Stimulated activated CD8-positive, alpha-beta memory T cell treated with anti-CD3 and anti-CD28 coated beads, Interleukin-12 subunit alpha, Interleukin-12 subunit beta, amount 100 ng/mL, for 1 hour (primary cell): ENCODE measurements around the gene GNPDA1.
A peak's percentile ranks its signal among the peaks of the same experiment; 100 is the strongest.
"Not testable (repeated sequence)": the region's sequence is repeated elsewhere in the genome, so short reads cannot be mapped to it uniquely, and the experiment has no call there.

Source experiments
- DNase-seq: peaks from one replicate; pipeline ENCODE4 v3.0.0-alpha.2; 2020; ENCODE audit warnings: low read depth

Gene GNPDA1

DNA sequence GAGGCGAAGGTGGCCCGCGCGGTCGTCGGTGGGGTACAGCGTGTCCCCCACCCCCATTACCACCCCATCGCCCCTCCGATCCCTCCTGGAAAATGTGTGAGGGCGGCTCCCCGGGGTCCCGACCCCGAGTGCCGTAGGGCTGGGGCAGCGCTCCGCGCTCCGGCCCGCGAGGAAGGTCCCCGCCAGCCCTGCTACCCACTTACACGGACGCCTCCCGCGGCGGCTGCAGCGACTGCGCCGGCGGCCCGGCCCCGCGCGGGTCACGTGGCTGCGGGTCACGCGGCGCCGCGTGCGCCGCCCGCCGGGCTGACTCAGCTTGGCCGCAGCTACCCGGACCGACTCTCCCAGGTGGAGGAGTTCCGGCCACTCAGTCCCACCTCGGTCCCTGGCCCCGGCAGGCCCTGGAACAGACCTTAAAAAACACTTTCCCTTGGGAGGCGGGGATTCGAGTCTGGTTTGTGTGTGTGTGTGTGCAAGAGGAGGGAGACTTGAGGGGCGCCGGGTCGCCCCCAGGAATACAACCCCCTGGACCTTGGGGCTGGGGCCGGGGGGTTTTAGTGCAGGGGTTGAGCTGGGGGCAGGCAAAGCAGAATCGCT, at the start of gene GNPDA1:
Gene GNPDA1, minus strand, starts transcription at position 236 of the 597 bp plus-strand sequence. CDS start 992 bp downstream, outside the sequence.
- DNase-seq = peak; percentile 47

DNA sequence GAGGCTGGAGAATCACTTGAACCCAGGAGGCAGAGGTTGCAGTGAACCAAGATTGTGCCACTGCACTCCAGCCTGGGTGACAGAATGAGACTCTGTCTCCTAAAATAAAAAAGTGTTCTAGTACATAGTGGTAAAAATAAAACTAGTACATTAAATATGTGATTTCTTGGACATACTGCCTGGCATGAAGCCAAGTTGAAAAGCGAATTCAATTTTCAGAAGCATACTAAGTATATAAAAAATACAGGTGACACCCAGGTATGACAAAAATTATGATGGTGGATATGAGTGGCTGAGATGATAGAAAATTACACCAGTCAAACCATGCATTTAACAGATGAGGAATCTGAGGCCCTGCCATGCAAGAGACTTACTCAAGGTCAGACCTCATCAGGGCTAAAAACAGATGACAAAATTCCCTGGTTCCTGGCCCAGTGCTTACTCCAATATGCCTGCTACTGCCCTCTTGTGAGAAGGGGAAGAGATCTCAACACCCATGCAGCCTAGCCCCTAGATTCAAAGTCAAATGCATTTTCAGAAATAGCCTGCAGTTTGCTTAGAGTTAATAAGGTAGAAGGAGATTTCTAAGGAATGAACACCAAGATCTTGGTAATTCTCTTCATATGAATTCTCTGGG, 46.6 kb upstream of the GNPDA1 start:
- no peak for DNase-seq

DNA sequence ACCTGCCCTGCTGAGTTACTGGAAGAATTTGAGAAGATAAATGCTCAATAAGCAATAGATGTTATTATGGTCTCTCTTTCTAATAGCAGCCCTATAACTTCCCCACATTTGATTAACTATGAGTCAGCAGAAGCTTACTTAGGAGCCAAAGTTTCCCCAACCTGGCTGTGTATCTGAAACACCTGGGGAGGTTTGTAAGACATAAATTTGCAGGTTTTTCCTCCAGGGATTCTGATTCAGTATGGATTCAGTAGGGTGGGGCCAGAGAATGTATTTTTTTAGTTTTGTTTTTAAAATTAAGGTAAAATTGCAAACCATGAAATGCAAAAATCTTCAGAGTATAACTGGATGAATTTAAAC, 44.9 kb upstream of the GNPDA1 start:
- DNase-seq = no peak

DNA sequence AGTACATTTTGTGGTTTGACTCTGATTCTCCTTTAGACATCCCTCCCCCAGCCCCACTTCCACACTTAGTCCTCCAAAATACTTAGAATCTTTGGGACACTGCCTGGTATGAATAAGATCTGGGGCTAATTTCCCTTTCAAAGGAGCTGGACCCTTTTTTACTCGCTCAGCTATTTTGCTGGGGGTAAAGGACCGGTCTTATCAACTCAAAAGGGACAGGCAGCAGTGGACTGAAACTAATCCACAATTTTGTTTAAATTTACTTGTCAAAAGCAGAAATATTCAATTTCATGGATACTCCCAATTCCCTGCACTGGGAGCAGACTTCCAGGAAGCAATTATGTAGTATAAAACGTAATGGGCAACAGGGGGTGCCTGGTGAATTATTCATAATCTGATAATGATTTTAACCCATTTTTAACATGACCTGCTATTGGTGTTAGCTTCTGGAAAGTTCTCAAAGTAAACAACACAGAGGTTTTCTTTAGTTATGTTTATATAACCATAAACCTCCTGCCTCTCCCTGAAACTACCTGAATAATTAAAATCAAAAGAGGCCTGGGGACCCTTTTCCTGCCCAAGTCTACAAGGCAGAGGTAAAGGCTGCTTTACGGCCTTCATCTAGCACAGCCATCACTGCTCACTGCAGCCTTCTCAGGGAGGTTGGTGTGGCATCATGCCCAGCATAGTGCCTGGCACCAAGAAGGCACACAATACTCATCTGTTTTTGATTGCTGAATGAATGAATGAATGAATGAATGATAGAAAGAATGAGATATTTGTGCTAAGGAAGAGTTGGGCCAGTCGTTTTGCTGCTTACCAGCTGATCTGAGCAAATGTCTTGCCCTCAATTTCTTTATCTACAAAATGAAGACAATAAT, 44.2 kb upstream of the GNPDA1 start:
- no peak for DNase-seq

DNA sequence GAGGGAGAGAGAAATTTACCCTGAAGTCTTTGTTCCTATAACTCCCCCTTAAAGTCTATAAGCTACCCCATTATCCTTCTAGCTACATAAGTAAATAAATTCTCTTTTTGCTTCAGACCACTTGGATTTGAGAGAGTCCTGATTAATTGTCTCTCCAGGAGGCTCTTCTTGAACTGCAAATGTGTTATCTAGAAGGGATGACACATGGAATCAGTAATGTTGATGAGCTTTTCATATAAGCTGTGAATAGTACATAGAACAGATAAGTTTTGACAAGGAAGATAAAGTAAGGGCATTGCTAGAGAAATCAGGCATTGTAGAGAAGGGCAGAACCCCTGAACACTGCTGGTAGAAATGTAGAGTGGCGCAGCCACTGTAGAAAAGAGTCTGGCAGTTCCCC, 42.5 kb upstream of the GNPDA1 start:
- no peak for DNase-seq

DNA sequence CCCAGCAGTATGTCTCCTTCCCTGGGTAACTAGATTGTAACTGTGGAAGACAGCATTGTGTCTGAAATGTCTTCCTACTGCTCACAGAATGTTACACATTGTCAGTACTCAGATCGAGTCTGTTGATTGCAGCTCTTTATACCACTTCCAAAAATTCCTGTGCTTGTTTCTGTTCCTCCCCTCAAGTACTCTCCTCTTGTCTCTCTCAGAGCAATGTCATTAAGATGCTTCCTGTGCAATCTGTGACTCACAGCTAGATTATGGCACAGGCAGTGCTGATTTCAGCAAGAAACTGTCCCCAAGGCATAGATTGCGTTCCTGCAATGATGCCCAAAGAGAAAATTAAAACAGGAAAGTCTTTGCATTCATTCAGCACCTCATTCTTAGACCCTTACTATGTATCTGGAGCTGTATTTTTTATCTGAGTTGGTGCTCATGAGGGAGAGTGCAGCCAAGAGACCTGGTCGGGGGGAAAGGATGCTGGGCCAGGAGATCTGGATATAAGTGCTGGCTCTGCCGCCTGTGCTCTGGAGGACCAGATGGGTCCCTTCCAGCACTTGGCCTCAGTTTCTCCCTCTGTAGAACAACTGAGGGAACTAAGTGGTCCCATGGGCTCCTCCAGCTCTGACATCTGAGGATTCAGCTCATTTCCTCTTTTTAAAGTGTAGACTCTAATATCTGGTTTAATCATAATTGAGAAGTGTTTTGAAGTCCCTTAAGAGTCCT, 40.8 kb upstream of the GNPDA1 start:
- DNase-seq = no peak

DNA sequence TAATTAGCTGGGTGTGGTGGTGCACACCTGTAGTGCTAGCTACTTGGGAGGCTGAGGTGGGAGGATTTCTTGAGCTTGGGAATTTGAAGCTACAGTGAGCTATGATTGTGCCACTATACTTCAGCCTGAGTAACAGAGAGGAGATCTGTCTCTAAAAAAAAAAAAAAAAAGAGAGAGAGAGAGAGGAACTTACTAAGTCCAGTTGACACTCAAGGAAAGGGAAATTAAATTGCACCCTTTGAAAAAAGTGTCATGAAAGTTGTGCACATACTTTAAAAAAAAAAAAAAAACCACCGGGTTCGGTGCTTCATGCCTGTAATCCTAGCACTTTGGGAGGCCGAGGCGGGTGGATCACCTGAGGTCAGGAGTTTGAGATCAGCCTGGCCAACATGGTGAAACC, 39.2 kb upstream of the GNPDA1 start:
- DNase-seq = not testable (repeated sequence)

DNA sequence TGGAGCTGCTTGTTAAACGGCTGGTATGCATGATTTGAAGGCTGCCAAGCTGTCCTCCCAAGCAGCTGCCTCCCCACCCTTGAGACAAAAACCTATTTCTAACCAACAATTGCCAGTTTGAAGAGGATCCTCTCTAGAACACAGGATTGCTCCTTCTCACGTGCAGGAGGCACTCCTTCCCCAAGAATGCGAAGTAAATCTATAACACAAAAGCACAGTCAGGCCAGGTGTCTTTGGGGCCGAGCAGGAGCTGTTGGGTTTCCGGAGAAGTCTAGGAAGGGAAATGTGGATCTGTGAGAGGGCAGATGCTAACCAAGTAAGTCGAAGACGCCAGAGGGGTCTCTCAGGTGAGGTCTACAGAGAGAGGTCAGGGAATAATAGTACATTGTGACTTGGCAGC, 35.4 kb upstream of the GNPDA1 start:
- DNase-seq = no peak

DNA sequence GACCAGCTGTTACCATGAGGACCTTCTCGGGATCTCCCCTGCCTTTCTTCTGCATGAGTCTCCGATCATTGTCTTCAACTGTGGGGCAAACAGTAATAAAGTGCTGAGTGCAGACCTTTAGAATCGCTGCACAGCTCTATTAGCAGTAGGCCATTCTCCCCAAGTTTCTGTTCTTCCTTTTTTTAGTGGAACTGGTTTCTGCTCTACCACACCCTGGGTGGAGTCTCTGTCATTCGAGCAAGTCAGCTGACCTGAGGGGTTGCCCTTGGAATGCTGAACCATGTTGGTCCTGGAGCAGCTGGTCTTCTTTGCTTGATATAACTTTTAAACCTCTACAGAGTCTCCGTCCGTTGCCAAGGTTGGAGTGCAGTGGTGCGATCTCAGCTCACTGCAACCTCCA, 33.4 kb upstream of the GNPDA1 start:
- DNase-seq = no peak

DNA sequence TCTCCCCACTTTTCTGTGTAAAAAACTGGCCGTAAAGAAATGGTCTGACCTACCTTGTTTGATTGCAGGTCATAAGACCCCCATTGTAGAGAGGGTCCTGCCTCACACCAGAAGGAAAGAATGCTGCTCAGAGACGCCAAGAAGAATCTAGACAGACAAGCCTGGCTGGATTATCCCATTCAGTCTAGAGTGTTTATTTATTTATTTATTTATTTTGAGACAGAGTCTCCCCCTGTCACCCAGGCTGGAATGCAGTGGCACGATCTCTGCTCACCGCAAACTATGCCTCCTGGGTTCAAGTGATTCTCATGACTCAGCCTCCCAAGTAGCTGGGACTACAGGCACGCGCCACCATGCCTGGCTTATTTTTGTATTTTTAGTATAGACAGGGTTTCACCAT, 28.1 kb upstream of the GNPDA1 start:
- not testable (repeated sequence) for DNase-seq

DNA sequence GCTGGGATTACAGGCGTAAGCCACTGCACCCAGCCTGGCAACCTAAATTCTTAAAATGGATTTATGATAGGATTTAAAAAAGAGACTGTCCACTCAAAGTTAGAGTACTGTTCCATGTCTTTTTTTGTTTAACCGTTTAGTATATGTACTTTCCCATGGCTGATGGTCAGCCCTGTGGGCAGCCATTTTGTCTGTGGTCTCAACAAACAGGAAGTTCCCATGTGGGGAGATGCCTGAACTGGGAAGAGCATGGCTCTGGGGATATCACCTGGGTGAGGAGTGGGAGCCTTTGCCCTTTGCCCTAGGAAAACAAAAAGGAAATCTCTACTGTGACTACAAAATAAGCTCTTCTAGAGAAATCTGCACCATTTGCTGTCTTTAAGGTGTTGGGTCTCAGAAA, 27.5 kb upstream of the GNPDA1 start:
- no peak for DNase-seq

DNA sequence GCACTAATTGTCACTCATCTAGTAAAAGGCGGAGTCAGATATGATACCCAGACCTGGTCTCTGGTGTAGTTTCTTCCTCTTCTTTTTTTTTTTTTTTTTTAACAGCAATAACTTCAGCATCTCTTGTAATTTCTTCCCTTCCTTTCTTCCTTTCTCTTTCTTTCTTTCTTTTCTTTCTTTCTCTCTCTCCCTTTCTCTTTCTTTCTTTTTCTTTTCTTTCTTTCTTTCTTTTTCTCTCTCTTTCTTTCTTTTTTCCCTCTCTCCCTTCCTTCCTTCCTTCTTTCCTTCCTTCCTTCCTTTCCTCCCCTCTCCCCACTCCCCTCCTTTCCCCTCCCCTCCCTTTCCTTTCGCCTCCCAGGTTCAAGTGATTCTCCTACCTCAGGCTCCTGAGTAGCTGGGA, 25.9 kb upstream of the GNPDA1 start:
- no peak for DNase-seq

DNA sequence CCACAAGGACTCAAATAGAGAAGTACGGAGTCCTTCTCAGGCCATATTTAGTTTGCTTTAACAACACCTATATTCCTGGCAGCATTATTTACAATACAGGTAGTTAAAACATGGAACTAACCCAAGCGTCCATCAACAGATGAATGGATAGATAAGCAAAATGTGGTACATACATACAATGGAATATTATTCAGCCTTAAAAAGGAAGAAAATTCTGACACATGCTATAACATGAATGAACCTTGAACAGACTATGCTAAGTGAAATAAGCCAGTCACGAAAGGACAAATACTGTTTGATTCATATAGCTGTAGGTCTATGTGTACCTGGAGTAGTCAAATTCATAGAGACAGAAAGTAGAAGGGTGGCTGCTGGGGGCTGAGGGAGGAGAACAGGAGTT, 24.8 kb upstream of the GNPDA1 start:
- not testable (repeated sequence) for DNase-seq

DNA sequence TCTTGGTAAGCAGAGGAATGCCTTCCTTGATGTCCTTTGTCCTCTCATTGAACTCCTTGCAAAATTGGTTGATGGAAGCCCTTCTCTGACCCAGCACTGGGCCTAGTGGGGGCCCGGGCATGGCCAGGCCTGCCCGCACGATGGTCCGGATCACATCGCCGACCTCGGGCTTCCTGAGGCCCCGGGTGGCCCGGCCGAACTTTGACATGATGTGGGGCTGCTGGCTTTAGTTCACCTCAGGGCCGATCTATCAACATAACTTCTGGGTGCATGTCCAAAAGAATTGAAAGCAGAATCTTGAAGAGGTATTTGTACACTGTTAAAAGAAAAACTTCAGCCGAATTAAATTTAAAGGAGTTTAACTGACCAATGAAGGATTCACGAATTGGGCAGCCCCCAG, 24.1 kb upstream of the GNPDA1 start:
- DNase-seq = no peak

DNA sequence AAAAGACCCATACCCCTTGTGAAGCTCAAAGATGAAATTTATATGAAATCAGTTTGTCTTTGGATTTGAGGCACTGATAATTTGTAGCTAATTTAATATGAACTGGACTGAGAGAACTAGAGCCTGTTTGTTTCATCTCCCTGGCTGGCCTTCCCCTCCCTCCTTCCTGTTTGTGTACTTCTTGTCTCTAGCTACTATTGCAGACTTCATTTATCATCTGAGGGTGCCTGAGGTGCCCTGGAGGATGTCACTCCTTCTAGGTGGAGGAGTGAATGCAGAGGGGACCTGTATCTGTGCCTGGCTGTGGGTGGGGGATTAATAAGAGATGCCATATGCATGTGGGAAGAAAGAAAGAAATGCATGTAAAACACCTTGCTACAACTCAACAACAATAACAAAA, 22.2 kb upstream of the GNPDA1 start:
- no peak for DNase-seq

DNA sequence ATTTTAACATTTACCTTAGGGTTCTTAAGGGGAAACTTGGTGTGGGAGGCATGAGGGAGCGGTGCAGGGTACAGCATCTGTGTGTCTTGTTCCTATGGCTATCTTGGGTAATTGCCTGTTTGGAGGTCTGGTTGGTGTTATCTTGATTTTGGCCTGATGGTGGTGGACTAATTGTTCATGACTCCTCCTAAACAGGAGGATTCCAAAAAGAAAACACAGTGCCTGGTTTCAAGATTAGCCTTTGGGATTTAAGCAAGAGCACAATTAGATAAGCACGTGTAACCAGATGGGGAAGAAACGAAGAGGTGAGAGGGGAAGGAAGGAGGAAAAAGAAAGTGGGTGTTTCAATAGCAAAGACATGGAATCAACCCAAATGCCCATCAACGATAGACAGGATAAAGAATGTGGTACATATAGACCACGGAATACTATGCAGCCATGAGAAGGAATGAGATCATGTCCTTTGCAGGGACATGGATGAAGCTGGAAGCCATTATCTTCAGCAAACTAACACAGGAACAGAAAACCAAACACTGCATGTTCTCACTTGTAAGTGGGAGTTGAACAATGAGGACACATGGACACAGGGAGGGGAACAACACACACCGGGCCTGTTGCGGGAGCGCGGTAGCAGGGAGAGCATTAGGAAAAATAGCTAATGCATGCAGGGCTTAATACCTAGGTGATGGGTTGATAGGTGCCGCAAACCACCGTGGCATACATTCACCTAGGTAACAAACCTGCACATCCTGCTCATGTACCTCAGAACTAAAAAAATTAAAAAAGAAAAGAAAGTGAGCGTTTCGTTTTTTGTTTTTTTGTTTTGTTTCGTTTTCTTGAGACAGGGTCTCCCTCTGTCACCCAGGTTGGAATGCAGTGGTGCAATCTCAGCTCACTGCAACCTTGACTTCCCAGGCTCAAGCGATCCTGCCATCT, 21.1 kb upstream of the GNPDA1 start:
- not testable (repeated sequence) for DNase-seq

DNA sequence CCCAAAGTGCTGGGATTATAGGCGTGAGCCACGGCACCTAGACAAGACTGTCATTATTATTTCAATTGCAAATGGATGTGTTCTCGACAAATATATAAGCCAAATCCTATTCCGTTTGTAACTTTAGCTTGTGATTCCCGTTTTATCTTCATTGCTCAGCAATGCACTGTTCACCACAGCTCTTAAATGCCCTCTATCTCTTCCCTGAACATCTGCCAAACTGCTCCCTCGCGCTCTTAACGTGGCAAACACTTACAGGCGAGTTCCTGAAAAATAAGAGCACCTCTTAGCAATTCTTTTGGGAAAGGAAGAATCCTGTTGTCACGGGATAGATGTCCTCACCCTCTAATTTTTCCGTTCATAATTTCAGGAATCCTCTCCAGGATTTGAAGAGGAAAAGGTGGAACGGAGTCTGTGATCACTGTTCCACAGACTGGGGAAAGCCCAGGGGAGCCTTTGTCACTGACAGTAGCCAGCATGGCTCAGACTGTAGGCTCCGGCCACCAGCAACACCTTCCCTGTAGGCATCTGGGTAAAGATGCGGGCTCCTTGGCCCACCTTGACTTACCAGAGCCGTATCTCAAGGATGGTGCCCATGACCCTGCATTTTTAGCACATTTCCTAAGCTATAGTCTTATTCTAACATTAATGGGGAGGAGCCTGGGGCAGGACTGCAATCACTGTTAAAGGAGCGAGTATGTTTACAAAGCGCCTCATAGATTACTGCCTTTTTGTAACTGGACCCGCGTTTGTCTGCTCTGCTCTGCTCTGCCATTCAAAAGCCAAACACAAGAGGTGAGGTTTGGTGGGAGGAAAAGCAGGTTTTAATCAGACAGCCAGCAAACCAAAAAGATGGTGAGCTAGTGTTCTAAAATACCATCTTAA, 20.2 kb upstream of the GNPDA1 start:
- DNase-seq = no peak

DNA sequence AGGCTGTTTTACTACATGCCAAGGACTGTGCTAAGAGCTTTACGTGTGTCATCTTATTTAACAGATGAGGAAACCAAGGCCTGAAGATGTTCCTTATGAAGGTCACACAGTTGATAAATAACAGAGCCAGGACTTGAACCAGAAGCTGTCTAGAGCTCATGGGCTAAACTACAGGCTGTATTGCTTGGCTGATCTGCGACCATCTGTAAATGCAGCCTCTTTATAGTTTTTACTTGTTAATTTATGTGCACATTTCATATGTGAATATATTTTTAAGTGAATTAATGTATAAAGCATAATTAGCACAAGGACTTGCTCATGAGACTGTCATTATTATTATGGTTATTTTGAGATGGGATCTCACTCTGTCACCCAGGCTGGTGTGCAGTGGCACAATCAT, 19.3 kb upstream of the GNPDA1 start:
- no peak for DNase-seq

DNA sequence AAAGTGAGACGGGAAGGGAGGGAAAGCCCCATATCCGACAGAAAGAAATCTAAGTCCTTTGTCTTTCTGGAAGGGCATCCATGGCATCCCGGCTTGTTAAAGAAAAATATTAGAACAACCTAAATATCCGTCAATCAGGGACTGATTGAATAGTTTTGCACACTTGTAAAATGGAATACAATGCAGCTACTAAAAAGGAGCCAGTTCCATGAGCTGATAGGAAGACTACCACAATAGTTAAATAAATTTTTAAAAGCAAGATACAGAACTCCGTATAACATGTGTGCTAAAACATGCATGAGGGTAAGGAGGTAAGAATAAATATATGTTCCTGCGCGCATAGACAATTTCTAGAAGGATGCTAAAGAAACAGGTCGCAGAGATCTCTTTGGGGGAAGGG, 12.8 kb upstream of the GNPDA1 start:
- DNase-seq = no peak

DNA sequence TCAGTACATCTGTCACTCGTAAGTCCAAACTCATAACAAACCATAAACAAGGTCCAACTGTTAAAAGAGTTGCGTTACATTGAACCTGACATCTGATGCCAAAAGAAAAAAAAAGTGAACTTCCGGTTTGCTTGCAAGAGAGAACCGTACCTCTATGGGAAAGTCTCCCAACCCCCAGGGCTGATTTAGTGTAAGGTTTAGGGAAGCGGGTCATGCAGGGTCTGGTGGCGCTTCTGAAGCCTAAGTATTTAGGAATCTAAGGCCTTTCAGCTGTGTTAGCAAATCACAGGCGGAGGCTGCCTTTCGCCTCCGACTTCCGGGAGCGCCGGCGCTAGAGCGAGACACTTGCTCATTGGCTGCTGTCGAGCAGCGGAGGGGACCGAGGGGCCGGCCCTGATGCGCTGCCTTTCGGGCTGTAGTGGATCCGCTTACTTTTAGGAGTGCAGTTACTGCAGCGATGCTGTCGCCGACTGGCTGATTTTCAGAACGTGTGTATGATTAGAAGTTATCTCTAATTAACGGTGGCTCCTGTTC, 12.0 kb upstream of the GNPDA1 start:
- DNase-seq = peak; percentile 75
